GM12892 (cell line): ENCODE measurements around the gene GHRH.

Experiments
- POLR2A ChIP-seq: IDR thresholded peaks from 2 replicates; pipeline ENCODE4 v1.6.1; 2011; ENCODE audit warnings: low read depth, low read length, control low read depth
- POLR2AphosphoS5 ChIP-seq: IDR thresholded peaks from 2 replicates; pipeline ENCODE4 v1.6.1; 2011; ENCODE audit warnings: low read depth, low read length, control low read depth
- TAF1 ChIP-seq: IDR thresholded peaks from 2 replicates; pipeline ENCODE4 v1.6.1; 2011; ENCODE audit warnings: low read depth, mild to moderate bottlenecking, control low read depth, low read length, borderline replicate concordance

DNA sequence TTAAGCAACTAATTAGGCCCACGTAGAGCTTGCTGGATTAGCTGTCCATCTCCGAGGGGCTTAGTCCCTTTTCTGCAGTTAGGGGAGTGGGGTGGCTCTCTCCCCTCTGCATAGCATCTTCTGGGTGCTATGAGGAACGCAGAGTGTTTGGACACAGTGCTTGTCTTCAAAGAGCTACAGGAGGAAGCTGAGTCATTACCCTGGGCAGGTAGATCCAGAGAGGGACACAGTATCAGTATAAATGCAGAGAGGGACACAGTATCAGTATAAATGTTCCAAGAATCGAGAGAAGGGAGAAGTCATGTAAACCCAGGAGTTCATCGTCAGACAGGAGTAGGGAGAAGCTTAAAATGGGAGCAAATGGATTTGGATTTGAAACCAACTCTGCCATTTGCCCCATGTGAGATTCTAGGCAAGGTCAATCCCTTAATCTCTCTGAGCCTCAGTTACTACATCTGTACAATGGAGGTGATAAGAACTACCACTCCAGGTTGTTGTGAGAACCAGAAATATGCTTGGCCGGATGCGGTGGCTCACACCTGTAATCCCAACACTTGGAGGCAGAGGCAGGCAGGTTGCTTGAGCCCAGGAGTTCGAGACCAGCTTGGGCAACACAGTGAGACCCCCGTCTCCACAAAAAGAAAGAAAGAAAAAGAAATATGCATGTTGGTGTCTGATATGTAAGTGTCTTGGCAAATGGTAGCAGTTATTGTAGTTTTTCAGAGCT lies 5.5 kb upstream of the GHRH start:
- no peak for TF ChIP-seq POLR2A
- no peak for TF ChIP-seq POLR2AphosphoS5
- TF ChIP-seq TAF1: no peak
